Measurements from ENCODE around the gene SETBP1. TPM values are rescaled to one million over a fixed set of nuclear protein-coding genes. Genes with fewer than 3 reads are reported as not detected.

The SETBP1 gene
- total and polyA plus RNA-seq, 3 donors from 2014 or later: 6.2 to 34.7 (median 33.1) TPM

DNA sequence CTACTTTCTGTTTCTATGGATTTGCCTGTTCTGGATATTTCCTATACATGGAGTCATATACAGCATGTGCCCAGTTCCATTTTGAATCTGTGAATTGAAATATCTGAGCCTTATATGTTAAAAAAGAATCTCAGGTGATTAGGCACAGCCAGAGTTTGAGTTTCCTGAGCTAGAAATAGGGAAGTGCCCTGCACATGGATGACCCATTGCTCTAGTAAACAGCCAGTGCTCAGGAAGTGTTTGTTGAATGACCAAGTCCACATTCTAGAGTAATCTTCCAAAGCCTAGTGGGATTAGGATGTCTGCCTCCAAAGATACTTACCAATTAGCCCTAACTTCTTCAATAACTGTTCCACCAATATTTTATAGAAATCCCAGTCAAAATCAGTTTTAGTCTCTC, 165.8 kb downstream of the SETBP1 start:
- H3K4me1 ChIP-seq: no peaks in the 10 kb centered on the region
- TF ChIP-seq POLR2A (IDR thresholded peaks at IDR 0.05): no peak
- TF ChIP-seq, protein P1, sequence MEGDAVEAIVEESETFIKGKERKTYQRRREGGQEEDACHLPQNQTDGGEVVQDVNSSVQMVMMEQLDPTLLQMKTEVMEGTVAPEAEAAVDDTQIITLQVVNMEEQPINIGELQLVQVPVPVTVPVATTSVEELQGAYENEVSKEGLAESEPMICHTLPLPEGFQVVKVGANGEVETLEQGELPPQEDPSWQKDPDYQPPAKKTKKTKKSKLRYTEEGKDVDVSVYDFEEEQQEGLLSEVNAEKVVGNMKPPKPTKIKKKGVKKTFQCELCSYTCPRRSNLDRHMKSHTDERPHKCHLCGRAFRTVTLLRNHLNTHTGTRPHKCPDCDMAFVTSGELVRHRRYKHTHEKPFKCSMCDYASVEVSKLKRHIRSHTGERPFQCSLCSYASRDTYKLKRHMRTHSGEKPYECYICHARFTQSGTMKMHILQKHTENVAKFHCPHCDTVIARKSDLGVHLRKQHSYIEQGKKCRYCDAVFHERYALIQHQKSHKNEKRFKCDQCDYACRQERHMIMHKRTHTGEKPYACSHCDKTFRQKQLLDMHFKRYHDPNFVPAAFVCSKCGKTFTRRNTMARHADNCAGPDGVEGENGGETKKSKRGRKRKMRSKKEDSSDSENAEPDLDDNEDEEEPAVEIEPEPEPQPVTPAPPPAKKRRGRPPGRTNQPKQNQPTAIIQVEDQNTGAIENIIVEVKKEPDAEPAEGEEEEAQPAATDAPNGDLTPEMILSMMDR (IDR thresholded peaks at IDR 0.05): no peak
- no peaks in the 10 kb centered on the region for H3K9me3 ChIP-seq
- no peaks in the 10 kb centered on the region for H3K27me3 ChIP-seq
- intact Hi-C loops (cut with DNase I; ENCODE audit: low total_unique reads): no loop called here
- DNase-seq: no peak
- H3K27ac ChIP-seq: no peak overlapping the region
- H3K4me3 ChIP-seq: no peak overlapping the region
- H3K36me3 ChIP-seq (ENCODE audit: low read depth, missing control alignments): no peaks in the 10 kb centered on the region

DNA sequence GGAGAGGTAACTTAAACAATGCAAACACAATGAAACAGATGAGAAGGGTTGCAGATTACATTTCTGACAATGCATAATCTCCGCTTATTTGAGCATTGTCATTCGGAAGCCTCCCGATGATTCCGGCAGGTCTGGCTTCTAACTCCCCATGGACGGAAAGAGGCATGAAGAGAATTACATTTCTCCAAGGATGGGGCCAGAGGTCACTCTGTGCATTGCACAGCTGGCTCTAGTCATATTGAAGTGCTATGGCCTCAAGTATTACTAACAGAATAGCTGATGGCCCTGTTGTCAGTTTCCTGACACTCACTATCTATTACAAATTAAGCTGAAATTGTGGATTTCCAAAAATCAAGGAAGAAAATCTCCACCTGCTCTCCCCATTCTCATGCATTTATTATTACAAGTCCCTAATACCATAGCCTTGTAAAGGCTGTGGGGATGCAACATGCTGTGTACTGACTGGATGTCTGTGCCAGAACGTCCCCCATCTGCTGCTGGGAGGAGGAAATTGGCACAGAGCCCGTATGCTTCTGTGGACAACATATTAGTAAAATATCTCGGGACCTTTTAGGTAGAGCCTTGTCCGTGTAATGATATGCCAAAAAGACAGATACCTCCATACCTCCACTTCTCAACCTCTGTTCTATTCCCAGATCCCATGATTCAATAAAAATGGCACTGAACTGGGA, 168.1 kb downstream of the SETBP1 start:
- Histone ChIP-seq H3K9me3 (no peaks in the 10 kb centered on the region), H3K27me3 (no peaks in the 10 kb centered on the region), H3K36me3 (ENCODE audit: low read depth, missing control alignments) (no peaks in the 10 kb centered on the region), H3K4me3 (no peak overlapping the region), H3K27ac (no peak overlapping the region), H3K4me1 (peaks cover 9% of the 10 kb centered on the region)
- DNase-seq: peak; percentile 26
- no peak for TF ChIP-seq POLR2A (IDR thresholded peaks at IDR 0.05)
- TF ChIP-seq, protein P1 (IDR thresholded peaks at IDR 0.05): no peak
- 61 to 71% methylated on average over 9 of the region's 9 CpGs for WGBS, 2 donors
- intact Hi-C loops (cut with DNase I; ENCODE audit: low total_unique reads): no loop called here

DNA sequence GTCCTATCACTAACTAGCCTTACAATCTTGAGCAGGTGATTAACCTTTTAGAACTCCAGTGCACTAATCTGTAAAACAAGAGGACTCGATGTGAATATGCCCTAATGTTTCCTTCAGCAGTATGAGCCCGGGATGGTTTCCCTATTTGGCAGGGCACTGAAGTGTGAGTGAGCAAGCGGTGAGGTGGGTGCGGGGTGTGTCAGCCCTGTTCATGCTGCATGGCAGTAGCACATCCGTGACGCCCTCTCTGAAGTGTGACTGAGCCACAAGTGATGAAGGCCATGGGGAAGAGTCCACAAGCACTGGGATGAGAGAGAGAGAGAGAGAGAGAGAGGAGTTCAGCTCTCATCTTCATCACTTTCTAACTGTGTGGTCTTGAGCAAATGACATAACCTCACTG, 168.7 kb downstream of the SETBP1 start:
- Histone ChIP-seq H3K4me1 (peaks cover 9% of the 10 kb centered on the region), H3K9me3 (no peaks in the 10 kb centered on the region), H3K4me3 (no peak overlapping the region), H3K36me3 (ENCODE audit: low read depth, missing control alignments) (no peaks in the 10 kb centered on the region), H3K27ac (no peak overlapping the region), H3K27me3 (no peaks in the 10 kb centered on the region)
- TF ChIP-seq POLR2A (IDR thresholded peaks at IDR 0.05): no peak
- TF ChIP-seq, protein P1 (IDR thresholded peaks at IDR 0.05): no peak
- intact Hi-C loops (cut with DNase I; ENCODE audit: low total_unique reads): no loop called here
- no peak for DNase-seq
- 86 to 90% methylated on average over 6 of the region's 6 CpGs for WGBS, 2 donors

DNA sequence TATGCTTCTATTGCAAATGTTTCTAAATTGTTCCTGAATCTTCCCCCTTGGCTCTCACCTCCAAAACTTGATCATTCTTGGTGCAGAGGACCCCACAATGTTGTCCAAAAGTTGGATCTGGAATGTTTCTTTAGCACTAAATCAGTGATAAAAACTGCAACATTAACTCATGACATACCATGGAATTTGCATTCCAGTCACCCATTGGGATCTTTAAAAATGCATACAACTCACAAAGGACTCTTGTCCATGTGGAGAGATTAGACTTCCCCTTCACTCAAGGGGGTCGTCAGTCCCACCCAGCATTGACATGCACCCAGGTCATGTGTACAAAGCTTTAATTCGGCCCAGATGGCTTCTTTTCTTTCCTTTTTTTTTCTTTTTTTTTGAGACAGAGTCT, 169.3 kb downstream of the SETBP1 start:
- H3K36me3 ChIP-seq (ENCODE audit: low read depth, missing control alignments): no peaks in the 10 kb centered on the region
- no peaks in the 10 kb centered on the region for H3K27me3 ChIP-seq
- intact Hi-C loops (cut with DNase I; ENCODE audit: low total_unique reads): no loop called here
- 69 to 77% methylated on average over 2 of the region's 2 CpGs for WGBS, 2 donors
- H3K4me1 ChIP-seq: peaks cover 9% of the 10 kb centered on the region
- TF ChIP-seq, protein P1 (IDR thresholded peaks at IDR 0.05): no peak
- no peak for TF ChIP-seq POLR2A (IDR thresholded peaks at IDR 0.05)
- no peak overlapping the region for H3K4me3 ChIP-seq
- H3K27ac ChIP-seq: no peak overlapping the region
- no peak for DNase-seq
- H3K9me3 ChIP-seq: no peaks in the 10 kb centered on the region
